ENCODE results near the gene KDM5C.

The KDM5C gene

GRCh38 chrX:53230116-53230515 is 5.1 kb upstream of the KDM5C start:
- no peak for TF ChIP-seq CTCF (IDR thresholded peaks at IDR 0.05; ENCODE audit: insufficient read depth, low read length, poor library complexity, severe bottlenecking)
- Histone ChIP-seq H3K27me3 (replicated peaks; ENCODE audit: control insufficient read depth, insufficient read depth, low read length) (no peaks in the 10 kb centered on the region), H3K36me3 (ENCODE audit: control insufficient read depth, insufficient read depth, low read length) (no peaks in the 10 kb centered on the region), H3K4me3 (replicated peaks; ENCODE audit: low read depth, low read length) (no peak overlapping the region)
- DNase-seq (ENCODE audit: extremely low read depth, insufficient read length): no peak

- no peak for DNase-seq (ENCODE audit: extremely low read depth, insufficient read length)
- TF ChIP-seq CTCF (IDR thresholded peaks at IDR 0.05; ENCODE audit: insufficient read depth, low read length, poor library complexity, severe bottlenecking): no peak
- no peak overlapping the region for H3K4me3 ChIP-seq (replicated peaks; ENCODE audit: low read depth, low read length)
- no peaks in the 10 kb centered on the region for H3K36me3 ChIP-seq (ENCODE audit: control insufficient read depth, insufficient read depth, low read length)
- H3K27me3 ChIP-seq (replicated peaks; ENCODE audit: control insufficient read depth, insufficient read depth, low read length): no peaks in the 10 kb centered on the region
These were observed 2.3 kb upstream of the KDM5C start for GRCh38 chrX:53227224-53227765.

GRCh38 chrX:53223955-53224859 is 800 bp downstream of the KDM5C start:
- TF ChIP-seq CTCF (IDR thresholded peaks at IDR 0.05; ENCODE audit: insufficient read depth, low read length, poor library complexity, severe bottlenecking): no peak
- Histone ChIP-seq H3K4me3 (replicated peaks; ENCODE audit: low read depth, low read length) (peak overlapping the region; percentile 96), H3K27me3 (replicated peaks; ENCODE audit: control insufficient read depth, insufficient read depth, low read length) (no peaks in the 10 kb centered on the region), H3K36me3 (ENCODE audit: control insufficient read depth, insufficient read depth, low read length) (peaks cover 8% of the 10 kb centered on the region)
- no peak for DNase-seq (ENCODE audit: extremely low read depth, insufficient read length)

- no peak for TF ChIP-seq CTCF (IDR thresholded peaks at IDR 0.05; ENCODE audit: insufficient read depth, low read length, poor library complexity, severe bottlenecking)
- Histone ChIP-seq H3K27me3 (replicated peaks; ENCODE audit: control insufficient read depth, insufficient read depth, low read length) (no peaks in the 10 kb centered on the region), H3K4me3 (replicated peaks; ENCODE audit: low read depth, low read length) (peak overlapping the region; percentile 96), H3K36me3 (ENCODE audit: control insufficient read depth, insufficient read depth, low read length) (peaks cover 12% of the 10 kb centered on the region)
- no peak for DNase-seq (ENCODE audit: extremely low read depth, insufficient read length)
These were observed 1.8 kb downstream of the KDM5C start for GRCh38 chrX:53223068-53223693.

DNA sequence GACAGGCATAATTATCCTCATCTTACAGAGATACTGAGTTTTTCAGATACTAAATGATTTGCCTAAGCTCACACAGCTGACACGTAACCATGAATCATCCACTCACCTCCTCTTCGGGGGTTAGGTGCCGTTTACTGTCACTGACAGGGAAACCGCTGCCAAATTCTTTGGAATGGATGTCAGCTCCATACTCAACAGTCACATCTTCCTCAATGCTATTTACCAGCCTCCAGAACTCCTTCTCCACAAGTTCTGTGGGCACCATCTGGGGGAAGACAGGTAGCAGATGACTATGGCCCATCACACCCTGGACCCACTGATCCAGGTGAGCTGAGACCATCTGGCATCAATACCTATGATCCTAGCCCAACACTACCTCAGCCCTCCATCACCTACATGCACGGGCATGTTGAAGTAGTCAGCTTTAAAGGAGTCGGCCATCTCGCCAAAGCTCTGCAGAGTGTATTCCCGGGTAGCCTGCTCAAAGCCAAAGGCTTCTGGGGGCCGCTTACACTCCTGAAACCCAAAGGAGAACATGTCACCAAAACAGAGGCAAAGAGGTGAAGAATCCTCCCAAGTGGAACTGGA is 13.5 kb downstream of the KDM5C start:
- DNase-seq (ENCODE audit: extremely low read depth, insufficient read length): no peak
- TF ChIP-seq CTCF (IDR thresholded peaks at IDR 0.05; ENCODE audit: insufficient read depth, low read length, poor library complexity, severe bottlenecking): no peak
- Histone ChIP-seq H3K27me3 (replicated peaks; ENCODE audit: control insufficient read depth, insufficient read depth, low read length) (no peaks in the 10 kb centered on the region), H3K36me3 (ENCODE audit: control insufficient read depth, insufficient read depth, low read length) (peaks cover 44% of the 10 kb centered on the region), H3K4me3 (replicated peaks; ENCODE audit: low read depth, low read length) (no peak overlapping the region)

Data from GM06990 (cell line).